Astrocyte (in vitro differentiated cells and primary cell): ENCODE data around the gene ISCA1.

Experiments
- CTCF ChIP-seq: IDR thresholded peaks from 2 replicates; pipeline ENCODE4 v1.5.1; 2011; ENCODE audit warnings: low read depth, mild to moderate bottlenecking, inconsistent platforms, low read length, moderate library complexity; ENCODE audit not compliant: insufficient read depth
- EZH2 ChIP-seq: IDR thresholded peaks from 2 replicates; pipeline ENCODE4 v1.6.1; 2012; ENCODE audit warnings: mild to moderate bottlenecking, low read length, inconsistent platforms; ENCODE audit not compliant: insufficient read depth

GRCh38 chr9:86318187-86318586 lies 35.8 kb upstream of the ISCA1 start:
- TF ChIP-seq CTCF (no peak), EZH2 (no peak)
